Skeletal muscle tissue (tissue), 4 donors: Measurements from ENCODE around the gene MLX. TPM values are rescaled to one million over a fixed set of nuclear protein-coding genes. Genes with fewer than 3 reads are reported as not detected.
A peak's percentile ranks its signal among the peaks of the same experiment; 100 is the strongest.

Experiments
- H3K27ac ChIP-seq: one replicate; pipeline ENCODE4 v1.7.0; 2013; ENCODE audit warnings: mild to moderate bottlenecking, low read depth, low read length, inconsistent platforms
- H3K27me3 ChIP-seq, 3 donors: one replicate each; pipeline ENCODE4 v1.7.0; 2013; ENCODE audit warnings: low read length in 3 of 3; ENCODE audit not compliant: control insufficient read depth in 3 of 3, insufficient read depth in 3 of 3
- H3K36me3 ChIP-seq, 3 donors: one replicate each; pipeline ENCODE4 v1.7.0; 2013; ENCODE audit warnings: low read length in 3 of 3; ENCODE audit not compliant: control insufficient read depth in 3 of 3, insufficient read depth in 3 of 3
- H3K4me1 ChIP-seq, 3 donors: one replicate each; pipeline ENCODE4 v1.7.0; 2013; ENCODE audit warnings: low read length in 3 of 3, mild to moderate bottlenecking in 3 of 3; ENCODE audit not compliant: control insufficient read depth in 3 of 3, insufficient read depth in 3 of 3
- H3K4me3 ChIP-seq, 3 donors: one replicate each; pipeline ENCODE4 v1.7.0; 2013; ENCODE audit warnings: low read length in 3 of 3
- H3K9ac ChIP-seq, 3 donors: one replicate each; pipeline ENCODE4 v1.7.0; 2013; ENCODE audit warnings: low read length in 3 of 3, mild to moderate bottlenecking in 3 of 3, moderate library complexity in 2 of 3, low read depth in 1 of 3
- H3K9me3 ChIP-seq, 3 donors: one replicate each; pipeline ENCODE4 v1.7.0; 2013; ENCODE audit warnings: low read length in 3 of 3; ENCODE audit not compliant: control insufficient read depth in 3 of 3
- total RNA-seq: library from RNA; depleted of rRNA; stranded (reverse); fragments of >200 nt; gene quantifications from one replicate; pipeline ENCODE4 v1.2.3, GENCODE V29; 2014
- donor health status: Osteomylitis.

MLX gene
- total RNA-seq, 1 donor from 2014 or later, result 21.9 TPM

- Histone ChIP-seq H3K9me3 (no peaks in the 10 kb centered on the region), H3K4me3 (peak within 1 kb of the TSS; percentile 97 to 99 (median 99)), H3K4me1 (peaks cover 12 to 23% (median 19%) of the 10 kb centered on the region in 3 donors), H3K36me3 (peaks cover 49 to 55% (median 54%) of the 10 kb centered on the region in 3 donors), H3K27ac (peak within 1 kb of the TSS; percentile 89), H3K27me3 (no peaks in the 10 kb centered on the region), H3K9ac (peak within 1 kb of the TSS; percentile 92 to 98 (median 96))
These were observed 10.8 kb downstream of the MLX start, which contains the start of gene PSMC3IP for GRCh38 chr17:42577532-42578281. Gene PSMC3IP (minus strand): TSS chr17:42577729. CDS start chr17:42577686, 43 bp downstream.

- Histone ChIP-seq H3K9me3 (no peaks in the 10 kb centered on the region), H3K4me1 (peaks cover 12 to 23% (median 19%) of the 10 kb centered on the region in 3 donors), H3K4me3 (peak overlapping the region; percentile 97 to 99 (median 99)), H3K36me3 (peaks cover 49 to 54% (median 52%) of the 10 kb centered on the region in 3 donors), H3K9ac (peak overlapping the region; percentile 92 to 98 (median 96)), H3K27ac (peak overlapping the region; percentile 89), H3K27me3 (no peaks in the 10 kb centered on the region)
These were observed 11.5 kb downstream of the MLX start for GRCh38 chr17:42578282-42578869.

GRCh38 chr17:42579794-42580551 is 13.1 kb downstream of the MLX start:
- Histone ChIP-seq H3K27ac (no peak overlapping the region), H3K4me1 (peaks cover 12 to 24% (median 19%) of the 10 kb centered on the region in 3 donors), H3K36me3 (peaks cover 51 to 56% (median 52%) of the 10 kb centered on the region in 3 donors), H3K4me3 (no peak overlapping the region), H3K27me3 (no peaks in the 10 kb centered on the region), H3K9ac (no peak overlapping the region), H3K9me3 (no peaks in the 10 kb centered on the region)

GRCh38 chr17:42581744-42582270 is 14.9 kb downstream of the MLX start:
- H3K27me3 ChIP-seq, result no peaks in the 10 kb centered on the region
- H3K36me3 ChIP-seq, result peaks cover 52 to 70% (median 63%) of the 10 kb centered on the region in 3 donors
- no peak overlapping the region for H3K4me3 ChIP-seq
- H3K27ac ChIP-seq, result no peak overlapping the region
- H3K4me1 ChIP-seq, result peaks cover 11 to 34% (median 25%) of the 10 kb centered on the region in 3 donors
- no peaks in the 10 kb centered on the region for H3K9me3 ChIP-seq
- H3K9ac ChIP-seq, result no peak overlapping the region

- H3K4me1 ChIP-seq, result peaks cover 4 to 22% (median 14%) of the 10 kb centered on the region in 3 donors
- peak overlapping the region in 1 of 3 donors; percentile 19 for H3K9ac ChIP-seq
- H3K36me3 ChIP-seq, result peaks cover 65 to 73% (median 68%) of the 10 kb centered on the region in 3 donors
- H3K27me3 ChIP-seq, result no peaks in the 10 kb centered on the region
- H3K9me3 ChIP-seq, result no peaks in the 10 kb centered on the region
- no peak overlapping the region for H3K4me3 ChIP-seq
- no peak overlapping the region for H3K27ac ChIP-seq
These were observed 18.0 kb downstream of the MLX start for GRCh38 chr17:42584880-42585279.

GRCh38 chr17:42585353-42585752 is 18.5 kb downstream of the MLX start:
- H3K27ac ChIP-seq, result no peak overlapping the region
- peak overlapping the region in 2 of 3 donors; percentile 19 to 34 for H3K9ac ChIP-seq
- H3K4me1 ChIP-seq, result peaks cover 4 to 22% (median 14%) of the 10 kb centered on the region in 3 donors
- H3K9me3 ChIP-seq, result no peaks in the 10 kb centered on the region
- peaks cover 65 to 73% (median 69%) of the 10 kb centered on the region in 3 donors for H3K36me3 ChIP-seq
- H3K4me3 ChIP-seq, result no peak overlapping the region
- H3K27me3 ChIP-seq, result no peaks in the 10 kb centered on the region

- H3K9ac ChIP-seq, result peak overlapping the region in 2 of 3 donors; percentile 60 to 63
- H3K36me3 ChIP-seq, result peaks cover 61 to 74% (median 67%) of the 10 kb centered on the region in 3 donors
- H3K4me3 ChIP-seq, result no peak overlapping the region
- no peak overlapping the region for H3K27ac ChIP-seq
- peaks cover 4 to 22% (median 14%) of the 10 kb centered on the region in 3 donors for H3K4me1 ChIP-seq
- H3K27me3 ChIP-seq, result no peaks in the 10 kb centered on the region
- H3K9me3 ChIP-seq, result no peaks in the 10 kb centered on the region
These were observed 19.8 kb downstream of the MLX start for GRCh38 chr17:42586514-42587230.

GRCh38 chr17:42590886-42591285 is 24.0 kb downstream of the MLX start:
- Histone ChIP-seq H3K9me3 (no peaks in the 10 kb centered on the region), H3K4me1 (peaks cover 4 to 15% (median 10%) of the 10 kb centered on the region in 3 donors), H3K27ac (no peak overlapping the region), H3K27me3 (no peaks in the 10 kb centered on the region), H3K36me3 (peaks cover 24 to 36% (median 35%) of the 10 kb centered on the region in 3 donors), H3K9ac (no peak overlapping the region), H3K4me3 (no peak overlapping the region)

- Histone ChIP-seq H3K4me3 (no peak overlapping the region), H3K27ac (no peak overlapping the region), H3K9ac (no peak overlapping the region), H3K27me3 (no peaks in the 10 kb centered on the region), H3K4me1 (peaks cover 4 to 14% (median 10%) of the 10 kb centered on the region in 3 donors), H3K36me3 (peaks cover 20 to 35% (median 31%) of the 10 kb centered on the region in 3 donors), H3K9me3 (no peaks in the 10 kb centered on the region)
These were observed 24.5 kb downstream of the MLX start for GRCh38 chr17:42591411-42591810.
